Neural cell (in vitro differentiated cells): ENCODE data around the gene GHRH. TPM values are rescaled to one million over a fixed set of nuclear protein-coding genes. Genes with fewer than 3 reads are reported as not detected.

ENCODE experiments used
- H2AFZ ChIP-seq: fragments of 200-600, 300-800 bp; sonication (generic), shearing (Covaris generic); 2 replicates; pipeline ENCODE4 v1.6.0; 2014; ENCODE audit warnings: low read depth, mild to moderate bottlenecking, antibody characterized with exemption, low read length, moderate library complexity
- H3F3A ChIP-seq: fragments of 200-600 bp; shearing (Covaris generic); 2 replicates; pipeline ENCODE4 v1.6.1; 2016; ENCODE audit warnings: mild to moderate bottlenecking, moderate library complexity, mixed read lengths, antibody characterized with exemption, low read length; ENCODE audit not compliant: insufficient read depth, poor library complexity, severe bottlenecking
- H3K27ac ChIP-seq: fragments of 200-600, 300-800 bp; sonication (generic), shearing (Covaris generic); 2 replicates; pipeline ENCODE4 v1.5.1; 2014; ENCODE audit warnings: mild to moderate bottlenecking, low read length, moderate library complexity
- H3K27me3 ChIP-seq: fragments of 300-800, 200-600 bp; sonication (generic), shearing (Covaris generic); 2 replicates; pipeline ENCODE4 v1.6.0; 2014; ENCODE audit warnings: mild to moderate bottlenecking, low read depth, low read length, moderate library complexity; ENCODE audit not compliant: insufficient read depth
- H3K36me3 ChIP-seq: fragments of 300-800, 200-600 bp; sonication (generic), shearing (Covaris generic); 2 replicates; pipeline ENCODE4 v1.5.1; 2014; ENCODE audit warnings: mild to moderate bottlenecking, antibody characterized with exemption, low read length, moderate library complexity; ENCODE audit not compliant: insufficient read depth
- H3K4me2 ChIP-seq: fragments of 300-800, 200-600 bp; sonication (generic), shearing (Covaris generic); 2 replicates; pipeline ENCODE4 v1.6.0; 2014; ENCODE audit warnings: mild to moderate bottlenecking, low read length
- H3K4me3 ChIP-seq: fragments of 300-800, 200-600 bp; sonication (generic), shearing (Covaris generic); 2 replicates; pipeline ENCODE4 v1.5.1; 2014; ENCODE audit warnings: mild to moderate bottlenecking, low read length, moderate library complexity
- H3K79me2 ChIP-seq: fragments of 200-600 bp; shearing (Covaris generic); replicated peaks from 2 replicates; pipeline ENCODE4 v1.6.0; 2014; ENCODE audit warnings: mild to moderate bottlenecking, low read length, moderate library complexity; ENCODE audit not compliant: insufficient read depth
- H3K9ac ChIP-seq: fragments of 300-800, 200-600 bp; sonication (generic), shearing (Covaris generic); 2 replicates; pipeline ENCODE4 v1.6.1; 2016; ENCODE audit warnings: mild to moderate bottlenecking, low read length, mixed read lengths
- H3K9me2 ChIP-seq: fragments of 200-600 bp; shearing (Covaris generic); 2 replicates; pipeline ENCODE4 v1.6.1; 2016; ENCODE audit warnings: mild to moderate bottlenecking, low read length, mixed read lengths; ENCODE audit not compliant: insufficient read depth
- H3K9me3 ChIP-seq: fragments of 200-600, 300-800 bp; sonication (generic), shearing (Covaris generic); 2 replicates; pipeline ENCODE4 v1.6.1; 2016; ENCODE audit warnings: mild to moderate bottlenecking, mixed run types, low read length, moderate library complexity, mixed read lengths
- H4K20me1 ChIP-seq: fragments of 200-600 bp; shearing (Covaris generic); 2 replicates; pipeline ENCODE4 v1.6.1; 2016; ENCODE audit warnings: mild to moderate bottlenecking, mixed run types; ENCODE audit not compliant: insufficient read depth
- CTCF ChIP-seq: fragments of 450-650 bp; IDR thresholded peaks from 2 replicates; pipeline ENCODE4 v1.5.1; 2014; ENCODE audit warnings: antibody characterized with exemption, mild to moderate bottlenecking, moderate library complexity; ENCODE audit not compliant: poor library complexity, severe bottlenecking
- EP300 ChIP-seq: fragments of 450-650 bp; conservative IDR thresholded peaks from 2 replicates; pipeline ENCODE4 v1.6.1; 2014; ENCODE audit warnings: antibody characterized with exemption, mild to moderate bottlenecking, moderate library complexity; ENCODE audit not compliant: poor library complexity, severe bottlenecking
- EZH2 ChIP-seq: fragments of 200-600, 300-800 bp; shearing (Covaris generic), sonication (generic); IDR thresholded peaks from 2 replicates; pipeline ENCODE4 v1.6.1; 2014; ENCODE audit warnings: antibody characterized with exemption, low read length, borderline replicate concordance, mild to moderate bottlenecking; ENCODE audit not compliant: insufficient read depth, poor library complexity, severe bottlenecking
- MXI1 ChIP-seq: fragments of 450-650 bp; conservative IDR thresholded peaks from 2 replicates; pipeline ENCODE4 v1.6.1; 2014; ENCODE audit warnings: antibody characterized with exemption, mild to moderate bottlenecking; ENCODE audit not compliant: poor library complexity, severe bottlenecking
- POLR2AphosphoS5 ChIP-seq: IDR thresholded peaks from 2 replicates; pipeline ENCODE4 v1.6.1; 2012
- RAD21 ChIP-seq: fragments of 450-650 bp; conservative IDR thresholded peaks from 2 replicates; pipeline ENCODE4 v1.6.1; 2014; ENCODE audit warnings: antibody characterized with exemption, mild to moderate bottlenecking, moderate library complexity
- REST ChIP-seq: IDR thresholded peaks from 2 replicates; pipeline ENCODE4 v1.6.1; 2012; ENCODE audit warnings: borderline replicate concordance
- SMC3 ChIP-seq: fragments of 450-650 bp; conservative IDR thresholded peaks from 2 replicates; pipeline ENCODE4 v1.6.1; 2014; ENCODE audit warnings: antibody characterized with exemption, mild to moderate bottlenecking, moderate library complexity; ENCODE audit not compliant: poor library complexity
- TAF1 ChIP-seq: IDR thresholded peaks from 2 replicates; pipeline ENCODE4 v1.6.1; 2012; ENCODE audit warnings: low read depth
- polyA plus RNA-seq: library from polyadenylated mRNA; depleted of rRNA; stranded (reverse); fragments of >200 nt; gene quantifications from 2 replicates; pipeline ENCODE4 v1.2.3, GENCODE V29; 2014

The GHRH gene
- polyA plus RNA-seq, 1 donor from 2014 or later: not detected

GRCh38 chr20:37294262-37294981 lies 32.8 kb upstream of the GHRH start:
- no peak overlapping the region for H3K9ac ChIP-seq

More at GRCh38 chr20:37294262-37294981, 32.8 kb upstream of the GHRH start:
- no peaks in the 10 kb centered on the region for H3K27me3 ChIP-seq
- H3K27ac ChIP-seq: no peak overlapping the region
- H2AFZ ChIP-seq: no peak overlapping the region
- no peaks in the 10 kb centered on the region for H3K36me3 ChIP-seq
- no peaks in the 10 kb centered on the region for H4K20me1 ChIP-seq
- no peaks in the 10 kb centered on the region for H3F3A ChIP-seq
- no peaks in the 10 kb centered on the region for H3K9me2 ChIP-seq
- H3K4me2 ChIP-seq: no peak overlapping the region
- H3K9me3 ChIP-seq: no peaks in the 10 kb centered on the region
- no peak overlapping the region for H3K4me3 ChIP-seq
- TF ChIP-seq TAF1 (no peak), CTCF (no peak), RAD21 (no peak), MXI1 (no peak), REST (no peak), EP300 (no peak), POLR2AphosphoS5 (no peak), SMC3 (no peak), EZH2 (no peak)
- H3K79me2 ChIP-seq: peaks cover 8% of the 10 kb centered on the region
